Right atrium auricular region (tissue), 2 donors: ENCODE results near the gene SIMC1. TPM values are rescaled to one million over a fixed set of nuclear protein-coding genes. Genes with fewer than 3 reads are reported as not detected.
A peak's percentile ranks its signal among the peaks of the same experiment; 100 is the strongest.

Experiments used
- DNase-seq: peaks from one replicate; pipeline ENCODE4 v3.0.0-alpha.2; 2019; ENCODE audit warnings: low spot score
- H3K27ac ChIP-seq, 2 donors: fragments of 200-600 bp; sonication (generic); 1 replicate in 1 of 2; 2 replicates in 1 of 2; pipeline ENCODE4 v1.5.1; 2016 to 2019
- H3K27me3 ChIP-seq, 2 donors: fragments of 200-600 bp; sonication (generic); one replicate each; pipeline versions ENCODE4 v1.5.1 to v1.6.0; 2017 to 2019
- H3K36me3 ChIP-seq: fragments of 200-600 bp; sonication (generic); one replicate; pipeline ENCODE4 v1.5.1; 2016
- H3K4me1 ChIP-seq, 2 donors: fragments of 200-600 bp; sonication (generic); one replicate each; pipeline versions ENCODE4 v1.5.1 to v1.6.0; 2017 to 2019
- H3K4me3 ChIP-seq, 2 donors: fragments of 200-600 bp; sonication (generic); 1 replicate in 1 of 2; 2 replicates in 1 of 2; pipeline ENCODE4 v1.5.1; 2017 to 2019; ENCODE audit warnings: mild to moderate bottlenecking in 1 of 2, moderate library complexity in 1 of 2
- H3K9me3 ChIP-seq, 2 donors: fragments of 200-600 bp; sonication (generic); one replicate each; pipeline ENCODE4 v1.5.1; 2019
- total RNA-seq, 2 donors: library from RNA; depleted of rRNA; stranded (reverse); fragments of >200 nt; gene quantifications; one replicate each; pipeline ENCODE4 v1.1.0, GENCODE V29; 2016
- TF ChIP-seq, protein P1 (sequence below), 2 donors: fragments of 200-600 bp; sonication (generic); IDR thresholded peaks; one replicate each; pipeline ENCODE4 v1.5.1; 2019; ENCODE audit warnings: antibody characterized with exemption in 2 of 2

Gene SIMC1
- total RNA-seq, 2 donors from 2014 or later: 5.2 to 9.1 TPM

DNA sequence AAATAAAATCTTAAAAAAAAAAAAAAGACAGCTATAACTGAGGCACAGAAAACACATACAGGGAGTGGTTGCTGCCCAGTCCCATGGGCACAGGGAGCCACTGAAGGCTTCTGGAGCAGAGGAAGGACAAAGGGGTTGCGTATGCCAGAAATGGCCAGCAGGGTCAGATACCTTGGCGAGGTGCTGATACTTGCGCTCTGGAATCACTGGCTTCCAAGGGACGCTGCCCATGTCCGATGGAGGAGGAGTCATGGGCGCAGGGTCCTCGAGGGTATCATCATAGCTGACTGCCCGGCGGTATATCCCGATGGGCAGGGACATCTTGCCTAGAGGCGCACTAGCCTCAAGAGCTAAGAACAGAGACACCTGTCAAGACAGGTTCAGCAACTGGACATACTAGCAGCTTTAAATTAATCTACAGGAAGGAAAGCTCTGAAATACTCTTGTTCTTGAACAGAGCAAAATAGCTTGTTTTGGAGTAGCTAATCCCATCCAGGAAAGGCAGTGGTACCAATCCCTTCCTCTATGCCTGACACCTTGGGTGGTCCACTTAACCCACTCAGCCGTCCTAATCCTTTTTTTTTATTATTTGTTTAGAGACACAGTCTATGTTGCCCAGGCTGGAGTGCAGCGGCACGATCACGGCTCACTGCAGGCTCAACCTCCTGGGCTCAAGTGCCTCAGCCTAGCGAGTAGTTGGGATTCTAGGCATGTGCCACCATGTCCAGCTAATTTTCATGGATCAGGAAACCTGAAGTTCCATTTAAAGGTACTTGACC lies 117.4 kb downstream of the SIMC1 start:
- TF ChIP-seq, protein P1, sequence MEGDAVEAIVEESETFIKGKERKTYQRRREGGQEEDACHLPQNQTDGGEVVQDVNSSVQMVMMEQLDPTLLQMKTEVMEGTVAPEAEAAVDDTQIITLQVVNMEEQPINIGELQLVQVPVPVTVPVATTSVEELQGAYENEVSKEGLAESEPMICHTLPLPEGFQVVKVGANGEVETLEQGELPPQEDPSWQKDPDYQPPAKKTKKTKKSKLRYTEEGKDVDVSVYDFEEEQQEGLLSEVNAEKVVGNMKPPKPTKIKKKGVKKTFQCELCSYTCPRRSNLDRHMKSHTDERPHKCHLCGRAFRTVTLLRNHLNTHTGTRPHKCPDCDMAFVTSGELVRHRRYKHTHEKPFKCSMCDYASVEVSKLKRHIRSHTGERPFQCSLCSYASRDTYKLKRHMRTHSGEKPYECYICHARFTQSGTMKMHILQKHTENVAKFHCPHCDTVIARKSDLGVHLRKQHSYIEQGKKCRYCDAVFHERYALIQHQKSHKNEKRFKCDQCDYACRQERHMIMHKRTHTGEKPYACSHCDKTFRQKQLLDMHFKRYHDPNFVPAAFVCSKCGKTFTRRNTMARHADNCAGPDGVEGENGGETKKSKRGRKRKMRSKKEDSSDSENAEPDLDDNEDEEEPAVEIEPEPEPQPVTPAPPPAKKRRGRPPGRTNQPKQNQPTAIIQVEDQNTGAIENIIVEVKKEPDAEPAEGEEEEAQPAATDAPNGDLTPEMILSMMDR (IDR thresholded peaks at IDR 0.05): no peak
- Histone ChIP-seq H3K4me3 (no peak overlapping the region), H3K4me1 (peaks cover 0 to 13% of the 10 kb centered on the region in 2 donors), H3K9me3 (no peaks in the 10 kb centered on the region), H3K36me3 (peaks cover 66% of the 10 kb centered on the region), H3K27me3 (no peaks in the 10 kb centered on the region), H3K27ac (no peak overlapping the region)
- DNase-seq: no peak

DNA sequence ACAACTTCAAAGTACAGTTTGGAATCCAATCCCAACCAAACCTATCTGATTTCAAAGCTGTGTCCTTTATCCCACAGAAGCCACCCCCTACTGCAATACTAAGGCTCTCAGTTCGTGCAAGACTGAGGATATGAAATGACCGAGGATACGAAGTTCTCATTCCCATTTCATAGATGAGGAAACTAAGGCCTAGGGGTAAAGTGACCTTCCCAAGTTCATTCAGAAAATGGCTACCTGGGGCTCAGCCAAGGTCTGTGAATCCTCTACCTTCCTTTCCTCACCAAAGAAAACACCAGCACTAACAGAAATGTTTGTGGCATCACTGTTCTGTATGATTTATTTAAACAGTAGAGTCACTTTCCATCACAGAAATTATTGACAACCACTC lies 117.9 kb downstream of the SIMC1 start:
- no peaks in the 10 kb centered on the region for H3K27me3 ChIP-seq
- peaks cover 60% of the 10 kb centered on the region for H3K36me3 ChIP-seq
- no peak overlapping the region for H3K27ac ChIP-seq
- no peak overlapping the region for H3K4me3 ChIP-seq
- TF ChIP-seq, protein P1 (IDR thresholded peaks at IDR 0.05): no peak
- peaks cover 0 to 18% of the 10 kb centered on the region in 2 donors for H3K4me1 ChIP-seq
- no peak for DNase-seq
- H3K9me3 ChIP-seq: no peaks in the 10 kb centered on the region

DNA sequence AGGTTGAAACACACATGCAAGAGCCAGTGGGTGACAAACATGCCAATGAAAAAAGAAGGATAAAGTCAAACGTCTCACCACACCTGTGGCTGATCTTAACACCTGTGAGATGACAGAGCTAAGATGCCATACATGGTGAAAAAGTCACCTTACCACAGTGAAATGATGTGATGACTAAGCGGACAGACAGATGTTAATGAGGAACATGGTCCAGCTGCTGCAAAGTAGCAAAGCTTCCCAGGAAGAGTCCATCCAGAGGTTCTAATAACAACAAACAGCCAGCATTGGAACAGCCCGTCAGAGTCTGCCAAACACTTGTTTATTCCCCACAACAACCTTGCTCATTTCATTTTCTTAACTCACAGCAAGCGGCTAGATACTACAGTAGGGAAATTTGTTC lies 121.4 kb downstream of the SIMC1 start:
- TF ChIP-seq, protein P1 (IDR thresholded peaks at IDR 0.05): no peak
- H3K36me3 ChIP-seq: peaks cover 26% of the 10 kb centered on the region
- no peaks in the 10 kb centered on the region for H3K27me3 ChIP-seq
- no peak overlapping the region for H3K4me3 ChIP-seq
- peaks cover 0 to 26% of the 10 kb centered on the region in 2 donors for H3K4me1 ChIP-seq
- H3K9me3 ChIP-seq: no peaks in the 10 kb centered on the region
- no peak overlapping the region for H3K27ac ChIP-seq
- no peak for DNase-seq

DNA sequence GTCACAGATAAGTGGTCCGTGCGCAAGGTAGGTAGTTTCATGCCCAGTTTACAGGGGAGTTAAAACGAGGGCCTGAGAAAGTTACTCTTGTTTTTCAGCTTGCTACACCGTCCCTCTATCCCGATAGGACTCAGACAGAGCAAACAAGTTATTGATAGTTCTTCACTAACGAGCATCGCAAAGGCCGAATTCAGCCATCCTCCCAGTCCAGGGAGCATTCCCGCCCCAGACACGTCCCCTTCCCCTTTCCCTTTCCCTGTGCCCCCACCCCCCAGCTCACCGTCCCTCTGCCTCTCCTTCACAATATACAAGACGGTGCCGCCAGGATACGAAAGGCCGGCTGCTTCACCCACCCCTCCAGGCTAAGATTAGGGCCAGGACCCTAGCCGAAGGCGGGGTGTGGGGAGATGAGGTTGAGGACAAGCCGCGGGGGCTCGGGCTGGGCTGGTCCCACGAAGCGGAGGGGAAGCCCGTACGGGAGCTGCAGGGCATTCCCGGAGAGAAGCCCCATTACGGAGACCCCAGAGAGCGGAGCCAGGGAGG lies 122.7 kb downstream of the SIMC1 start:
- peaks cover 0 to 32% of the 10 kb centered on the region in 2 donors for H3K4me1 ChIP-seq
- no peaks in the 10 kb centered on the region for H3K9me3 ChIP-seq
- no peaks in the 10 kb centered on the region for H3K27me3 ChIP-seq
- peak overlapping the region; percentile 89 to 91 for H3K27ac ChIP-seq
- H3K4me3 ChIP-seq: peak overlapping the region; percentile 78 to 99
- peaks cover 12% of the 10 kb centered on the region for H3K36me3 ChIP-seq
- TF ChIP-seq, protein P1 (IDR thresholded peaks at IDR 0.05): no peak
- no peak for DNase-seq

DNA sequence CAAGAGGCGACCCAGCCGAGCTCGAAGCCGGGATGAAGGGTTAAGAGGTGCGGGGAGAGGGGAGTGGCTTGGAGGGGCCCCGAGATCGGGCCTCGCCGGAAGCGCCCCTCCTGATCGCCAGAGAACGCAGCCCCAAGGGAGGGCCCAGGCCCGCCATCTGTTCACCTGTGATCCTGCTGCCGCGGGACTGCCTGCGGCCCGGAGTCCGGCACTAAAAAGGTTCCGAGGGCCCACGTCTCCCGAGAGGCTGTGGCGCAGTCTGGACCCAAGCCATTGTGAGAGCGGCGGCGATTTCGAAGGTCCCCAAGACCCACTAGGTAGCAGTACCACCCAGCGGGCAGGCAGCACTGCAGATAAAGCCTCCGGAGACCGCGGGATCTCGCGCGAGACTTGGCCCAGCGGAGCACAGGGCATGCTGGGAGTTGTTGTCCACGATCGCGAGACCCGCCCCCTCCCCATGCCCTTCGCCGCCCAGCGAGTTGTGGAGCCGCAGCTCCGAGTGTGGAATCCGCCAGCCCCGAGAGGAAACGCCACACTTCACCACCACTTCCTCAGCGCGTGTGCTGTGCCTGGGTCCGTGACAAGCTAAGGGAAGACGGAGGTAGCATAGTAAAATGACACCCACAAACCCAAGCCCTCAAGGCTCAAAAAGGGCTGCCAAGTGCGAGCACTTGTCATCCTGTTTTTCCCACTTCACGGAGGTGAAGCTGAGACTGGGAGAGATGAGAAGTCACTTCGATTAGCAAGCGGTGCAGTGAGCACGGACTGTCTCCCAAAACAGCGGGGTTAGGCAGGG lies 123.4 kb downstream of the SIMC1 start, which contains the start of gene KIAA1191:
TSS of gene KIAA1191 (minus strand) at position 328 of the 796 bp plus-strand sequence. CDS start 2,256 bp downstream, outside the sequence.
- H3K36me3 ChIP-seq: peaks cover 12% of the 10 kb centered on the region
- peaks cover 0 to 38% of the 10 kb centered on the region in 2 donors for H3K4me1 ChIP-seq
- DNase-seq: peak; percentile 95
- peak within 1 kb of the TSS; percentile 78 to 99 for H3K4me3 ChIP-seq
- peak within 1 kb of the TSS; percentile 89 to 91 for H3K27ac ChIP-seq
- H3K27me3 ChIP-seq: no peaks in the 10 kb centered on the region
- TF ChIP-seq, protein P1 (IDR thresholded peaks at IDR 0.05): peak in 1 of 2 donors; percentile 58
- no peaks in the 10 kb centered on the region for H3K9me3 ChIP-seq
